WTC11 (cell line): Measurements from ENCODE around the gene MAP3K14. TPM values are rescaled to one million over a fixed set of nuclear protein-coding genes. Genes with fewer than 3 reads are reported as not detected.

ENCODE experiments used
- ATAC-seq: fragments of 200-7000 bp; cut with Tn5 transposase; 2 replicates; pipeline ENCODE4 v1.10.0; 2021; ENCODE audit warnings: mild to moderate bottlenecking, moderate library complexity
- CTCF ChIA-PET: fragments of 300-600 bp; sonication (Branson Sonifier 250); formaldehyde crosslinking; loops from one replicate; lab custom pipeline; 2021; ENCODE audit warnings: antibody characterized with exemption; lab: Charles Lee
- POLR2A ChIA-PET: fragments of 350-600 bp; sonication (Branson Sonifier 250); formaldehyde crosslinking; loops from one replicate; lab custom pipeline; 2021; ENCODE audit warnings: antibody characterized with exemption; lab: Charles Lee
- DNase-seq: peaks from one replicate; pipeline ENCODE4 v3.0.0; 2021; ENCODE audit warnings: low spot score
- H3K27ac Mint-ChIP-seq: 2 replicates; pipeline ENCODE4 v1.8.0; 2021; ENCODE audit warnings: mixed read lengths
- H3K27me3 Mint-ChIP-seq: 2 replicates; pipeline ENCODE4 v1.8.0; 2021; ENCODE audit warnings: low read depth, mild to moderate bottlenecking, moderate library complexity, mixed read lengths
- H3K36me3 Mint-ChIP-seq: 2 replicates; pipeline ENCODE4 v1.8.0; 2021; ENCODE audit warnings: mixed read lengths
- H3K4me1 Mint-ChIP-seq: 2 replicates; pipeline ENCODE4 v1.8.0; 2022; ENCODE audit warnings: mixed read lengths
- H3K4me3 Mint-ChIP-seq: 2 replicates; pipeline ENCODE4 v1.8.0; 2021; ENCODE audit warnings: mild to moderate bottlenecking, moderate library complexity, mixed read lengths
- H3K9me3 Mint-ChIP-seq: 2 replicates; pipeline ENCODE4 v1.8.0; 2021; ENCODE audit warnings: mixed read lengths
- ESRRA ChIP-seq: sonication (generic); formaldehyde crosslinking; IDR thresholded peaks from 2 replicates; pipeline ENCODE4 v1.8.1; 2022; ENCODE audit warnings: mild to moderate bottlenecking, missing genetic modification reagents, borderline replicate concordance
- FOXP1 ChIP-seq: sonication (generic); formaldehyde crosslinking; IDR thresholded peaks from 2 replicates; pipeline ENCODE4 v1.8.0; 2022; ENCODE audit warnings: missing genetic modification reagents, mild to moderate bottlenecking, moderate library complexity, borderline replicate concordance
- NFATC4 ChIP-seq: fragments of 250-450 bp; sonication (Bioruptor Pico); IDR thresholded peaks from 2 replicates; pipeline ENCODE4 v1.9.0; 2021; ENCODE audit warnings: mild to moderate bottlenecking
- OVOL2 ChIP-seq: fragments of 250-450 bp; sonication (Bioruptor Pico); IDR thresholded peaks from 2 replicates; pipeline ENCODE4 v1.9.0; 2021; ENCODE audit warnings: mild to moderate bottlenecking, borderline replicate concordance
- SP1 ChIP-seq: sonication (generic); formaldehyde crosslinking; conservative IDR thresholded peaks from 2 replicates; pipeline ENCODE4 v1.8.1; 2022; ENCODE audit warnings: missing genetic modification reagents
- ZNF219 ChIP-seq: sonication (generic); formaldehyde crosslinking; IDR thresholded peaks from 2 replicates; pipeline ENCODE4 v1.8.0; 2023; ENCODE audit warnings: missing genetic modification reagents, mild to moderate bottlenecking, borderline replicate concordance
- ZNF317 ChIP-seq: sonication (generic); formaldehyde crosslinking; IDR thresholded peaks from 2 replicates; pipeline ENCODE4 v1.8.1; 2023; ENCODE audit warnings: low read depth, mild to moderate bottlenecking, moderate library complexity, missing genetic modification reagents, borderline replicate concordance
- ZNF671 ChIP-seq: fragments of 250-450 bp; sonication (Bioruptor Pico); IDR thresholded peaks from 2 replicates; pipeline ENCODE4 v1.8.0; 2021; ENCODE audit warnings: mild to moderate bottlenecking
- total RNA-seq: library from RNA; stranded (reverse); gene quantifications from 3 replicates; pipeline ENCODE4 v1.2.3, GENCODE V29; 2021
- TF ChIP-seq, protein P1 (sequence below): fragments of 200-600 bp; IDR thresholded peaks from 2 replicates; pipeline ENCODE4 v1.8.0; 2022; ENCODE audit warnings: antibody characterized with exemption
- TF ChIP-seq, protein P2 (sequence below): sonication (generic); formaldehyde crosslinking; IDR thresholded peaks from 2 replicates; pipeline ENCODE4 v1.8.1; 2022; ENCODE audit warnings: mild to moderate bottlenecking, moderate library complexity, missing genetic modification reagents
- TF ChIP-seq, protein P3 (sequence below): sonication (generic); formaldehyde crosslinking; IDR thresholded peaks from 2 replicates; pipeline ENCODE4 v1.8.1; 2022; ENCODE audit warnings: missing genetic modification reagents, borderline replicate concordance
- TF ChIP-seq, protein P4 (sequence below): sonication (generic); formaldehyde crosslinking; IDR thresholded peaks from 2 replicates; pipeline ENCODE4 v1.8.0; 2023; ENCODE audit warnings: missing genetic modification reagents, mild to moderate bottlenecking, borderline replicate concordance
- TF ChIP-seq, protein P5 (sequence below): fragments of 250-450 bp; sonication (Bioruptor Pico); IDR thresholded peaks from 2 replicates; pipeline ENCODE4 v1.8.0; 2021; ENCODE audit warnings: mild to moderate bottlenecking
- TF ChIP-seq, protein P6 (sequence below): sonication (generic); formaldehyde crosslinking; IDR thresholded peaks from 2 replicates; pipeline ENCODE4 v1.8.1; 2022; ENCODE audit warnings: low read depth, missing genetic modification reagents, borderline replicate concordance
- TF ChIP-seq, protein P7 (sequence below): fragments of 250-450 bp; sonication (Bioruptor Pico); IDR thresholded peaks from 2 replicates; pipeline ENCODE4 v2.1.2; 2022; ENCODE audit warnings: mild to moderate bottlenecking, moderate library complexity
- TF ChIP-seq, protein P8 (sequence below): sonication (generic); formaldehyde crosslinking; IDR thresholded peaks from 2 replicates; pipeline ENCODE4 v1.8.0; 2022; ENCODE audit warnings: mild to moderate bottlenecking, missing genetic modification reagents
- TF ChIP-seq, protein P9 (sequence below): sonication (generic); formaldehyde crosslinking; IDR thresholded peaks from 2 replicates; pipeline ENCODE4 v1.8.0; 2022; ENCODE audit warnings: mild to moderate bottlenecking, missing genetic modification reagents

The MAP3K14 gene
- total RNA-seq, 1 experiment from 2014 or later, result 4.0 TPM

DNA sequence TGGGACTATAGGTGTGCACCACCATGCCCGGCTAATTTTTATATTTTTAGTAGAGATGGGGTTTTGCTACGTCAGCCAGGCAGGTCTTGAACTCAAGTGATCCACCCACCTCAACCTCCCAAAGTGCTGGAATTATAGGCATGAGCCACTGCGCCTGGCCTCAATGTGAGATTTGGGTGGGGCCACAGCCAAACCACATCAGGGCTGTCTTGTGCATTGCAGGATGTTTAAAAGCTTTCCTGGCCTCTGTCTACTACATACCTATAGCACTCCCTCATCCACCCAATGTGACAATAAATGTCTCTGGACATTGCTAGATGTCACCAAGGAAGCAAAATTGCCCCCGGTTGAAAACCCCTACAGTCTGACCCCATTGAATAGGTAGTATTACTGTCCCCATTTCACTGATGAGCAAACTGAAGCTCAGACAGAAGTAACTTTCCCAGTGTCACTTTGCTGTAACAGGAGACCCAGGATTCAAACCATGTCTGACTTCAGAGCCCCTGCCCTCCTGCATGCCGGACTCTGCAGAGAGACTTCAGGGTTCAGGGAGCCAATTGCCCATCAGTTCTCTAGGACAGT lies 3.6 kb upstream of the MAP3K14 start:
- H3K27ac Mint-ChIP-seq, result no peak overlapping the region
- TF ChIP-seq, protein P1, sequence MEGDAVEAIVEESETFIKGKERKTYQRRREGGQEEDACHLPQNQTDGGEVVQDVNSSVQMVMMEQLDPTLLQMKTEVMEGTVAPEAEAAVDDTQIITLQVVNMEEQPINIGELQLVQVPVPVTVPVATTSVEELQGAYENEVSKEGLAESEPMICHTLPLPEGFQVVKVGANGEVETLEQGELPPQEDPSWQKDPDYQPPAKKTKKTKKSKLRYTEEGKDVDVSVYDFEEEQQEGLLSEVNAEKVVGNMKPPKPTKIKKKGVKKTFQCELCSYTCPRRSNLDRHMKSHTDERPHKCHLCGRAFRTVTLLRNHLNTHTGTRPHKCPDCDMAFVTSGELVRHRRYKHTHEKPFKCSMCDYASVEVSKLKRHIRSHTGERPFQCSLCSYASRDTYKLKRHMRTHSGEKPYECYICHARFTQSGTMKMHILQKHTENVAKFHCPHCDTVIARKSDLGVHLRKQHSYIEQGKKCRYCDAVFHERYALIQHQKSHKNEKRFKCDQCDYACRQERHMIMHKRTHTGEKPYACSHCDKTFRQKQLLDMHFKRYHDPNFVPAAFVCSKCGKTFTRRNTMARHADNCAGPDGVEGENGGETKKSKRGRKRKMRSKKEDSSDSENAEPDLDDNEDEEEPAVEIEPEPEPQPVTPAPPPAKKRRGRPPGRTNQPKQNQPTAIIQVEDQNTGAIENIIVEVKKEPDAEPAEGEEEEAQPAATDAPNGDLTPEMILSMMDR, result no peak
- no peak for TF ChIP-seq NFATC4 (CRISPR knock-in tag)
- TF ChIP-seq ZNF671, result no peak
- TF ChIP-seq, protein P2, sequence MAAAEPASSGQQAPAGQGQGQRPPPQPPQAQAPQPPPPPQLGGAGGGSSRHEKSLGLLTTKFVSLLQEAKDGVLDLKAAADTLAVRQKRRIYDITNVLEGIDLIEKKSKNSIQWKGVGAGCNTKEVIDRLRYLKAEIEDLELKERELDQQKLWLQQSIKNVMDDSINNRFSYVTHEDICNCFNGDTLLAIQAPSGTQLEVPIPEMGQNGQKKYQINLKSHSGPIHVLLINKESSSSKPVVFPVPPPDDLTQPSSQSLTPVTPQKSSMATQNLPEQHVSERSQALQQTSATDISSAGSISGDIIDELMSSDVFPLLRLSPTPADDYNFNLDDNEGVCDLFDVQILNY (CRISPR knock-in tag), result no peak
- TF ChIP-seq, protein P3, sequence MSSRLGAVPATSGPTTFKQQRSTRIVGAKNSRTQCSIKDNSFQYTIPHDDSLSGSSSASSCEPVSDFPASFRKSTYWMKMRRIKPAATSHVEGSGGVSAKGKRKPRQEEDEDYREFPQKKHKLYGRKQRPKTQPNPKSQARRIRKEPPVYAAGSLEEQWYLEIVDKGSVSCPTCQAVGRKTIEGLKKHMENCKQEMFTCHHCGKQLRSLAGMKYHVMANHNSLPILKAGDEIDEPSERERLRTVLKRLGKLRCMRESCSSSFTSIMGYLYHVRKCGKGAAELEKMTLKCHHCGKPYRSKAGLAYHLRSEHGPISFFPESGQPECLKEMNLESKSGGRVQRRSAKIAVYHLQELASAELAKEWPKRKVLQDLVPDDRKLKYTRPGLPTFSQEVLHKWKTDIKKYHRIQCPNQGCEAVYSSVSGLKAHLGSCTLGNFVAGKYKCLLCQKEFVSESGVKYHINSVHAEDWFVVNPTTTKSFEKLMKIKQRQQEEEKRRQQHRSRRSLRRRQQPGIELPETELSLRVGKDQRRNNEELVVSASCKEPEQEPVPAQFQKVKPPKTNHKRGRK (CRISPR knock-in tag), result no peak
- no peak for TF ChIP-seq ESRRA
- no peak for TF ChIP-seq SP1 (CRISPR knock-in tag)
- TF ChIP-seq, protein P4, sequence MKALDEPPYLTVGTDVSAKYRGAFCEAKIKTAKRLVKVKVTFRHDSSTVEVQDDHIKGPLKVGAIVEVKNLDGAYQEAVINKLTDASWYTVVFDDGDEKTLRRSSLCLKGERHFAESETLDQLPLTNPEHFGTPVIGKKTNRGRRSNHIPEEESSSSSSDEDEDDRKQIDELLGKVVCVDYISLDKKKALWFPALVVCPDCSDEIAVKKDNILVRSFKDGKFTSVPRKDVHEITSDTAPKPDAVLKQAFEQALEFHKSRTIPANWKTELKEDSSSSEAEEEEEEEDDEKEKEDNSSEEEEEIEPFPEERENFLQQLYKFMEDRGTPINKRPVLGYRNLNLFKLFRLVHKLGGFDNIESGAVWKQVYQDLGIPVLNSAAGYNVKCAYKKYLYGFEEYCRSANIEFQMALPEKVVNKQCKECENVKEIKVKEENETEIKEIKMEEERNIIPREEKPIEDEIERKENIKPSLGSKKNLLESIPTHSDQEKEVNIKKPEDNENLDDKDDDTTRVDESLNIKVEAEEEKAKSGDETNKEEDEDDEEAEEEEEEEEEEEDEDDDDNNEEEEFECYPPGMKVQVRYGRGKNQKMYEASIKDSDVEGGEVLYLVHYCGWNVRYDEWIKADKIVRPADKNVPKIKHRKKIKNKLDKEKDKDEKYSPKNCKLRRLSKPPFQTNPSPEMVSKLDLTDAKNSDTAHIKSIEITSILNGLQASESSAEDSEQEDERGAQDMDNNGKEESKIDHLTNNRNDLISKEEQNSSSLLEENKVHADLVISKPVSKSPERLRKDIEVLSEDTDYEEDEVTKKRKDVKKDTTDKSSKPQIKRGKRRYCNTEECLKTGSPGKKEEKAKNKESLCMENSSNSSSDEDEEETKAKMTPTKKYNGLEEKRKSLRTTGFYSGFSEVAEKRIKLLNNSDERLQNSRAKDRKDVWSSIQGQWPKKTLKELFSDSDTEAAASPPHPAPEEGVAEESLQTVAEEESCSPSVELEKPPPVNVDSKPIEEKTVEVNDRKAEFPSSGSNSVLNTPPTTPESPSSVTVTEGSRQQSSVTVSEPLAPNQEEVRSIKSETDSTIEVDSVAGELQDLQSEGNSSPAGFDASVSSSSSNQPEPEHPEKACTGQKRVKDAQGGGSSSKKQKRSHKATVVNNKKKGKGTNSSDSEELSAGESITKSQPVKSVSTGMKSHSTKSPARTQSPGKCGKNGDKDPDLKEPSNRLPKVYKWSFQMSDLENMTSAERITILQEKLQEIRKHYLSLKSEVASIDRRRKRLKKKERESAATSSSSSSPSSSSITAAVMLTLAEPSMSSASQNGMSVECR (CRISPR knock-in tag), result no peak
- TF ChIP-seq FOXP1 (CRISPR knock-in tag), result no peak
- no peak for TF ChIP-seq ZNF317 (CRISPR knock-in tag)
- TF ChIP-seq ZNF219, result no peak
- TF ChIP-seq, protein P5, sequence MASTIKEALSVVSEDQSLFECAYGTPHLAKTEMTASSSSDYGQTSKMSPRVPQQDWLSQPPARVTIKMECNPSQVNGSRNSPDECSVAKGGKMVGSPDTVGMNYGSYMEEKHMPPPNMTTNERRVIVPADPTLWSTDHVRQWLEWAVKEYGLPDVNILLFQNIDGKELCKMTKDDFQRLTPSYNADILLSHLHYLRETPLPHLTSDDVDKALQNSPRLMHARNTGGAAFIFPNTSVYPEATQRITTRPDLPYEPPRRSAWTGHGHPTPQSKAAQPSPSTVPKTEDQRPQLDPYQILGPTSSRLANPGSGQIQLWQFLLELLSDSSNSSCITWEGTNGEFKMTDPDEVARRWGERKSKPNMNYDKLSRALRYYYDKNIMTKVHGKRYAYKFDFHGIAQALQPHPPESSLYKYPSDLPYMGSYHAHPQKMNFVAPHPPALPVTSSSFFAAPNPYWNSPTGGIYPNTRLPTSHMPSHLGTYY (CRISPR knock-in tag), result no peak
- TF ChIP-seq, protein P6, sequence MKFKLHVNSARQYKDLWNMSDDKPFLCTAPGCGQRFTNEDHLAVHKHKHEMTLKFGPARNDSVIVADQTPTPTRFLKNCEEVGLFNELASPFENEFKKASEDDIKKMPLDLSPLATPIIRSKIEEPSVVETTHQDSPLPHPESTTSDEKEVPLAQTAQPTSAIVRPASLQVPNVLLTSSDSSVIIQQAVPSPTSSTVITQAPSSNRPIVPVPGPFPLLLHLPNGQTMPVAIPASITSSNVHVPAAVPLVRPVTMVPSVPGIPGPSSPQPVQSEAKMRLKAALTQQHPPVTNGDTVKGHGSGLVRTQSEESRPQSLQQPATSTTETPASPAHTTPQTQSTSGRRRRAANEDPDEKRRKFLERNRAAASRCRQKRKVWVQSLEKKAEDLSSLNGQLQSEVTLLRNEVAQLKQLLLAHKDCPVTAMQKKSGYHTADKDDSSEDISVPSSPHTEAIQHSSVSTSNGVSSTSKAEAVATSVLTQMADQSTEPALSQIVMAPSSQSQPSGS (CRISPR knock-in tag), result no peak
- TF ChIP-seq, protein P7, sequence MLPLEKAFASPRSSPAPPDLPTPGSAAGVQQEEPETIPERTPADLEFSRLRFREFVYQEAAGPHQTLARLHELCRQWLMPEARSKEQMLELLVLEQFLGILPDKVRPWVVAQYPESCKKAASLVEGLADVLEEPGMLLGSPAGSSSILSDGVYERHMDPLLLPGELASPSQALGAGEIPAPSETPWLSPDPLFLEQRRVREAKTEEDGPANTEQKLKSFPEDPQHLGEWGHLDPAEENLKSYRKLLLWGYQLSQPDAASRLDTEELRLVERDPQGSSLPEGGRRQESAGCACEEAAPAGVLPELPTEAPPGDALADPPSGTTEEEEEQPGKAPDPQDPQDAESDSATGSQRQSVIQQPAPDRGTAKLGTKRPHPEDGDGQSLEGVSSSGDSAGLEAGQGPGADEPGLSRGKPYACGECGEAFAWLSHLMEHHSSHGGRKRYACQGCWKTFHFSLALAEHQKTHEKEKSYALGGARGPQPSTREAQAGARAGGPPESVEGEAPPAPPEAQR, result no peak
- no peak for TF ChIP-seq OVOL2 (CRISPR knock-in tag)
- TF ChIP-seq, protein P8, sequence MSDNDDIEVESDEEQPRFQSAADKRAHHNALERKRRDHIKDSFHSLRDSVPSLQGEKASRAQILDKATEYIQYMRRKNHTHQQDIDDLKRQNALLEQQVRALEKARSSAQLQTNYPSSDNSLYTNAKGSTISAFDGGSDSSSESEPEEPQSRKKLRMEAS (CRISPR knock-in tag), result no peak
- TF ChIP-seq, protein P9, sequence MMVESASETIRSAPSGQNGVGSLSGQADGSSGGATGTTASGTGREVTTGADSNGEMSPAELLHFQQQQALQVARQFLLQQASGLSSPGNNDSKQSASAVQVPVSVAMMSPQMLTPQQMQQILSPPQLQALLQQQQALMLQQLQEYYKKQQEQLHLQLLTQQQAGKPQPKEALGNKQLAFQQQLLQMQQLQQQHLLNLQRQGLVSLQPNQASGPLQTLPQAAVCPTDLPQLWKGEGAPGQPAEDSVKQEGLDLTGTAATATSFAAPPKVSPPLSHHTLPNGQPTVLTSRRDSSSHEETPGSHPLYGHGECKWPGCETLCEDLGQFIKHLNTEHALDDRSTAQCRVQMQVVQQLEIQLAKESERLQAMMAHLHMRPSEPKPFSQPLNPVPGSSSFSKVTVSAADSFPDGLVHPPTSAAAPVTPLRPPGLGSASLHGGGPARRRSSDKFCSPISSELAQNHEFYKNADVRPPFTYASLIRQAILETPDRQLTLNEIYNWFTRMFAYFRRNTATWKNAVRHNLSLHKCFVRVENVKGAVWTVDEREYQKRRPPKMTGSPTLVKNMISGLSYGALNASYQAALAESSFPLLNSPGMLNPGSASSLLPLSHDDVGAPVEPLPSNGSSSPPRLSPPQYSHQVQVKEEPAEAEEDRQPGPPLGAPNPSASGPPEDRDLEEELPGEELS (CRISPR knock-in tag), result no peak
- peaks cover 41% of the 10 kb centered on the region for H3K27me3 Mint-ChIP-seq
- no peaks in the 10 kb centered on the region for H3K9me3 Mint-ChIP-seq
- ATAC-seq, result no peak
- H3K4me1 Mint-ChIP-seq, result peaks cover 12% of the 10 kb centered on the region
- ChIA-PET POLR2A (no interaction called here), CTCF (interaction anchor here (0.6 to 2.4 kb wide), 4 partner anchors 43 to 65 kb away, joined by 3 to 9 read pairs (median 3); no protein-coding TSS in a partner anchor)
- no peak for DNase-seq
- H3K36me3 Mint-ChIP-seq, result no peaks in the 10 kb centered on the region
- H3K4me3 Mint-ChIP-seq, result no peak overlapping the region
